GM12873 (cell line): ENCODE measurements around the gene SHE.
A peak's percentile ranks its signal among the peaks of the same experiment; 100 is the strongest.

Experiments used
- CTCF ChIP-seq: IDR thresholded peaks from 2 replicates; pipeline ENCODE4 v1.5.1; 2012; ENCODE audit warnings: low read depth, mild to moderate bottlenecking, moderate library complexity, low read length, control low read depth; ENCODE audit not compliant: insufficient read depth; ENCODE audit errors: missing control alignments

SHE gene

GRCh38 chr1:154476791-154477190, 25.4 kb downstream of the SHE start:
- TF ChIP-seq CTCF: no peak

GRCh38 chr1:154474802-154475201, 27.4 kb downstream of the SHE start:
- TF ChIP-seq CTCF: no peak

- TF ChIP-seq CTCF: no peak
Observed at GRCh38 chr1:154471304-154471703, 30.9 kb downstream of the SHE start.

- no peak for TF ChIP-seq CTCF
Observed at GRCh38 chr1:154469844-154470560, 32.2 kb downstream of the SHE start.

- TF ChIP-seq CTCF: no peak
Observed at GRCh38 chr1:154468535-154469250, 33.5 kb downstream of the SHE start.

GRCh38 chr1:154467434-154468102, 34.6 kb downstream of the SHE start:
- no peak for TF ChIP-seq CTCF

- peak; percentile 32 for TF ChIP-seq CTCF
Observed at GRCh38 chr1:154466921-154467417, 35.2 kb downstream of the SHE start.
